GM12872 (cell line): ENCODE results near the gene TFB2M.

Experiments
- CTCF ChIP-seq: IDR thresholded peaks from 3 replicates; pipeline ENCODE4 v1.5.1; 2011; ENCODE audit warnings: low read depth, mild to moderate bottlenecking, low read length, moderate library complexity; ENCODE audit not compliant: insufficient read depth

The TFB2M gene

GRCh38 chr1:246515390-246516005 is 50.6 kb downstream of the TFB2M start:
- TF ChIP-seq CTCF = no peak

DNA sequence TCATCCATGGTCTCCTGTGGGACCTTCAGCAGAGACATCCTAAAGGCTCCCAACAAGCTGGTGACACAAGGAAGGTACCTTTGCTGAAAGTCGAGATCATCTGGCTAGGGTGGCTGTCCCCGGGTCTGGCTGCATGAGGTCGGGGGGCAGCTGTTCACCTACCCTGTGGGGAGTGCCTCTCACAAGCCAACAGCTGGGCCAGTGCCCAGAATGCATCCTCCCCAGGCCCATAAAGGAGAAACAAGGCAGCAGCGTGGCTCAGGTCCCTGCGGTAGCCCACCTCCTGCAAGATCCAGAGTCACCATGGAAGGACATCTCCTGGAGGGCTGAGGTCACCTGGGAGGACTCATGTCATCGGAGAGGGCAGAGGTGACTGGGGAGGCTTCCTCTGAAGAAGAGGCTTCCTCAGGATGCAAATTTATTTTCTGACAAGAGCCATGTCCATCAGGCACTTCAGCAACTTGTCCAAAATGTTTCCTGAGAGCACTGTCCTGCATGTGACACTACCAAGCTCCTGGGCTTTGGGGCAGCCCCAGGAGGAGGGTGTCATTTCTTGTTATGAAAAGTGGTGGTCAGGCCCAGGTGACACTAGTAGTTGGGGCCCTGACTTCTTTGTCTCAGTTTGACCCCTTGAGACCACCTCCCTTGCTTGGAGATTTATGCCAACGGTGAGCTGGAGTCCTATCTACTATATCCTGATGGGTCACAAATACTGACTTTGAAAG is 52.3 kb downstream of the TFB2M start:
- no peak for TF ChIP-seq CTCF

DNA sequence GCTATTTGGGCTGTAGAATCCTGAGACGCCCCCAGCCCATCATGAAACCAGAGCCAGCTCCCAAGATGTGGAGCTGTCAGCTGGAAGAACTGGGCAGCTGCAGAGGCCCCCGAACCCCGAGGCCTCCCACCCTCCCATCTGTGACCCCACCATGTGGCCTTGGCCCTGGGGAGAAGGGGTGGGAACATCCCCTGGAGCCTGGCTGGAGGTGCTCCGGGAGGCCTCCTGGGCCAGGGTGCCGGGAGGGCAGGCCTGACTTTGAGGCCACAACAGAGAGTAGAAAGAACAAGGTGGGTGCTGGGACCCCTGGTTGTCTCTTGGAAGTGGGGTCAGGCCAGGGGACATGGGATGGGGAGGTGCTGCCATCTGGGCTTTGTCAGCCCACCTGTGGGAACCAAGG is 53.0 kb downstream of the TFB2M start:
- TF ChIP-seq CTCF = no peak

DNA sequence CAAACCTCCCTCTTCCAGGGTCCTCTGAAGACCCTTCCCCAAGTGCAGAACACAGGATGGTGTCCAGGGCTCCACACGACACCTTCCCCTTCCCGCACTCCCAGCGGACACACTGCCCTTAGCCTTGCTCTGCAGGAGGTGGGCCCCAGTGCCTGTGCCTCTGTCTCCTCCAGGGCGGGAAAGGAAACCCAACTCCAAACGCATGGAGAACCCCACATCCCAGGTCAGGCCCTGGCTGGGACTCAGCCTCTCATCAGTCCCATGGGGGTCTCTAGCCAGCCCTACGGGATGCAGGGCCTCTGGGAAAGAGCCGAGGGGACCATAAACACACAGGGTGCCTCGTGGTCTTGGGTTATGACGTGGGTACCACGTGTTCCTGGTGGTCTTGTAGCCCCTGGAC is 53.4 kb downstream of the TFB2M start:
- no peak for TF ChIP-seq CTCF

DNA sequence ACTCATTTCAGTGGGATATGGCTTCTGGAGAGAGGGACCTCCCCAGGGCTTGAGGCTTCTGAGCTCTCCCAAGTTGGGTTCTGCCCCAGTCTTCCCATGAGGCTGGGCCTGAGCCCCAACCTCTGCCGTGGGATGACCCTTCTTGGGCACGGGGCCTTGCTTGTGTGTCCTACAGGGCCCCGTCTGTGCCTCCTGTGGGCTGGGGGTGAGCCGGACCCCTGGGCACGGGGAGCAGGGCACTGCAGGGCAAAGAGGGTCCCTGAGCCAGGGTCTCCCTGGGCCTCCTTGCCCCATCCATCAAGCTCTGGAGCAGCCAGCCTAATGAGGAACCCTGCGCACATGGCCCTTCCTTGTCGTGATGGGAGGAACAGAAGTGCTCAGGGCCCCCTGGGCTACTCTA is 53.8 kb downstream of the TFB2M start:
- no peak for TF ChIP-seq CTCF

- TF ChIP-seq CTCF = no peak
These were observed 54.9 kb downstream of the TFB2M start for GRCh38 chr1:246511203-246511602.

DNA sequence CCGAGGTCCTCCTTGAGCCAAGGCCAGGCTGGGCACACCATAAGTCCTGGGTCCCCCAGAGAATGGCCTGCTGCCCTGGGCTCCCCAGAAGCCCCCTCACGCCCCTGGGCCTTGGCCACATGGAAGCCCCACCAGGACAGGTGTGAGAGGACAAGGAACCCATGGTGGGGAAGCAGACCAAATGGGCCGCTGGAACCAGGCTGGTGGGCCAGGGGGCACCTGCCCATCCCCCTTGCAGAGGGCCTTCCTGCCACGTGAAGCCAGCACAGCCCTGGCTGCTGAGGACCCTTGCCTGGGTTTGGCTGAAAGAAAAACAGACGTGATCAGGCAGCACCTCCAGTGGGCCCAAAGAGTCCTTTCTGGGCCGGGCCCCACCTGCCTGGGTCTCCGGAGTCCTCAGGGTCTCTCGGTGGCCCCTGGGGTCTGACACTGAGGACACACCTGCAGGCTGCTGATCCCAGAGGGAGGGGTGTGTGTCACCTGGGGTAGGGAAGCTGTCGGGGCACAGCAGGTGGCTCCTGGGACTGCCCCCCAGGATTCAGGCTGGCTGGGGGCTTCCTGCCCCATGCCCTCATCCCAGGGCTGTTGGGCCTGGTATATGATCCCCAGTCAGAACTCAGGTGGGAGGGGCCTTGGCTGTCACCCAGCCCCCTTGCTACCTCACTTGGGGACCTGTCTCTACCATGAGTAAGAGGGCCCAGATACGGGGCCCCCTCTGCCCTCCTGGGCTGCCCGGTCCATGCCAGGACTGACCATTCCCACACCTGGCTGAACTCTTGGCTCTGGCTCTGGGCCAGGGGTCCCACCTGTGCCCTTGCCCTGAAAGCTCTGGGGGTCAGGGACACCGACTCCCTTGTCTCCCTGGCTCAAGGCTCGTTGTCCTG is 55.7 kb downstream of the TFB2M start:
- no peak for TF ChIP-seq CTCF
